ENCODE results near the gene ZNF552.

ZNF552 gene

GRCh38 chr19:57771417-57771816, 43.3 kb downstream of the ZNF552 start:
- DNase-seq, result no peak

DNA sequence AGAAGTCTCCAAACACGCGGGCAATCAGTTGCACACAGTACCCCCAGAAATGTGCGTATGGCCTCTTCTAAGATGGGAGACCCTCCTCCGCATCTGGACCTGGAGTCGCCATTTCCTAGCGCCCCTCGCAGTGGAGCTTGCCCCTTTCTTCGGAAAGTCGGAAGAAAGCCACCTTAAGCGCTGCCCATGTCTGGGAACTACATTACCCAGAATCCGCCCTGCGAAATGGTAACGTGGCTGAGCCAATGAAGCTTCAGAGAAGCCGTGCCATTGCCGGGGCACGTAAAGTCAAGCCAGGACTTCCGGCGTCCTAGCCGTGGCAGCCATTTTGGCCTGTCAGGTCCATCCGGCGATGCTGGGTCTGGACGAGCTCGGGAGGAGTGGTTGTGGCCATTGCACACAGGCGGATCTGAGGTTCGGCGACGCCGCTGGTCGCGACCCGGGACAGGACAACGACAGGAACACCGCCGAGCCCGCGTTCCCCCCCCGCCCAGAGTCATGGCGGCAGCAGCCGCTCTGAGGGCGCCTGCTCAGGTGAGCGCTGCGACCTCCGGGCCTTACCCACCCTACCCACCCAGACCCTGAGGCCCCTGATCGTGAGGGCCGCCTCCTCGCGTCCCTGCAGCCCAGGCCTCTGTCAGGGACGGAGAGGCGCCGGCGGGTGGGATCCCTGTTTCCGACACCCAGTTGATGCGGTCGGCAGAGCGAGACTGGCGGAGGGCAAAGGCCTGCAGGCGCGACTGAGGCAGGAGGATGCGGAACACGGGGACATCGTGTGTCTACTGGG, 45.2 kb downstream of the ZNF552 start, which contains the start of gene ZNF586:
Gene ZNF586, plus strand, starts transcription at position 332 of the 787 bp plus-strand sequence. Its CDS starts 167 bp downstream, at position 499.
- DNase-seq, result peak; percentile 87

GRCh38 chr19:57759096-57759495, 55.6 kb downstream of the ZNF552 start:
- no peak for DNase-seq

DNA sequence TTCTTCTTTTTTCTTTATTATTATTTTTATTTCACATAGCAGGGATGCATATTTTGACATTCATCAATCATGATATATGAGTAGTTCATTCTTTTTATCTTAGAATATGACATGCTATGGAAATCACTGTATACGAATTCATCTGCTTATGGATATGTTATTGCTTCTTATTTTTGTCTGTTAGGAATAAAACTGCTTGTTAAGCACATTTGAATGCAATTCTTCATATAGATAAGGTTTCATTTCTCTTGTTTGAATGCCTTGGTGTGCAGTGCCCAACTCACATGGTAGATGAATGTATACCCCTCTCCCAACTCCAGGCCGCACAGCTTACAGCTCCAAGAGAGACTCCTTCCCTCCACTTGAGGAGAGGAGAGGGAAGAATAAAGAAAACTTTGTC, 56.8 kb downstream of the ZNF552 start:
- no peak for DNase-seq

Data from kidney glomerular epithelial cell (primary cell).